ENCODE data around the gene ITPKB. TPM values are rescaled to one million over a fixed set of nuclear protein-coding genes. Genes with fewer than 3 reads are reported as not detected.

Gene ITPKB
- polyA plus RNA-seq, 1 of the 3 experiments (the other 2 are of a cell fraction), result 2.4 TPM

DNA sequence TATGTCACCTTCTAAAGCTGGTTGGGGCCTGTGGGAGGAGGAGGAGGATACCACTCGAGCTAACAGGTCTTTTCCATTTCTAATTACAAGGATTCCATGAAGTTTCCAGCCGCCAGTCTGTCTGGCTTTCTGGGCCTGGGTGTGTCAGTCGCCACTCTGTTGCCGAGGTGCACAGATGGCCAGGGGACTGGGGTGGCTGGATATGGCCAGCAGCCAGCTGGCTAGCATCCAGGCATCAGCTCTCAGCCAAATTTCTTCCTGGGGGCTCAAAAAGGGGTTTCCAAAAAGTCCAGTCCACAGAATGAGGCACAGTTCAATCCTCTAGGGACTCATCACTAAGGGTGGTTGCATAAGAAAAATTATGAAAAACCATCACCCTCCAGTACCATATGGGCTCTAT, 32.4 kb downstream of the ITPKB start:
- H3K9me2 ChIP-seq, result no peaks in the 10 kb centered on the region
- no peaks in the 10 kb centered on the region for H3K27me3 ChIP-seq (ENCODE audit: insufficient read depth)
- WGBS (ENCODE audit: low lambda C conversion rate), result 71% methylated on average over 4 of the region's 4 CpGs
- H3F3A ChIP-seq (replicated peaks; ENCODE audit: insufficient read depth), result peaks cover 7% of the 10 kb centered on the region
- TF ChIP-seq, protein P1, sequence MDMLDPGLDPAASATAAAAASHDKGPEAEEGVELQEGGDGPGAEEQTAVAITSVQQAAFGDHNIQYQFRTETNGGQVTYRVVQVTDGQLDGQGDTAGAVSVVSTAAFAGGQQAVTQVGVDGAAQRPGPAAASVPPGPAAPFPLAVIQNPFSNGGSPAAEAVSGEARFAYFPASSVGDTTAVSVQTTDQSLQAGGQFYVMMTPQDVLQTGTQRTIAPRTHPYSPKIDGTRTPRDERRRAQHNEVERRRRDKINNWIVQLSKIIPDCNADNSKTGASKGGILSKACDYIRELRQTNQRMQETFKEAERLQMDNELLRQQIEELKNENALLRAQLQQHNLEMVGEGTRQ (IDR thresholded peaks at IDR 0.05; ENCODE audit: borderline replicate concordance, low read depth, low read length), result no peak
- TF ChIP-seq MEF2A (IDR thresholded peaks at IDR 0.05; ENCODE audit: borderline replicate concordance, low read depth) (no peak), IRF3 (IDR thresholded peaks at IDR 0.05; ENCODE audit: low read depth, low read length) (no peak), YY1 (IDR thresholded peaks at IDR 0.05; ENCODE audit: low read depth) (no peak), MXI1 (IDR thresholded peaks at IDR 0.05; ENCODE audit: low read depth, low read length) (no peak), POLR2AphosphoS5 (IDR thresholded peaks at IDR 0.05; ENCODE audit: low read depth, low read length) (no peak), NFIC (IDR thresholded peaks at IDR 0.05; ENCODE audit: borderline replicate concordance) (no peak), FOXJ3 (CRISPR knock-in tag; IDR thresholded peaks at IDR 0.05) (no peak), RAD21 (IDR thresholded peaks at IDR 0.05; ENCODE audit: low read length) (no peak), SIN3A (IDR thresholded peaks at IDR 0.05; ENCODE audit: borderline replicate concordance, low read depth, low read length) (no peak), FOXM1 (IDR thresholded peaks at IDR 0.05; ENCODE audit: low read depth) (no peak), RCOR1 (IDR thresholded peaks at IDR 0.05; ENCODE audit: low read length) (no peak), SMC3 (IDR thresholded peaks at IDR 0.05; ENCODE audit: low read depth, low read length) (no peak), FOSL2 (IDR thresholded peaks at IDR 0.05; ENCODE audit: borderline replicate concordance, low read depth) (no peak), EP300 (IDR thresholded peaks at IDR 0.05; ENCODE audit: borderline replicate concordance in 1 of 2, low read depth in 1 of 2, low read length in 1 of 2) (no peak), RFX5 (IDR thresholded peaks at IDR 0.05; ENCODE audit: low read length) (no peak), TAF1 (IDR thresholded peaks at IDR 0.05; ENCODE audit: borderline replicate concordance, low read depth, low read length) (no peak), GABPA (IDR thresholded peaks at IDR 0.05; ENCODE audit: low read depth) (no peak), CTCF (IDR thresholded peaks at IDR 0.05) (no peak), RXRA (IDR thresholded peaks at IDR 0.05; ENCODE audit: borderline replicate concordance, low read depth) (no peak)
- H3K4me2 ChIP-seq, result no peak overlapping the region
- no peak overlapping the region; a peak in 1 of 4 replicates for H3K27ac ChIP-seq (ENCODE audit: low read depth in 2 of 2, low read length in 1 of 2)
- no peaks in the 10 kb centered on the region for H3K36me3 ChIP-seq (replicated peaks in 1 of 2; ENCODE audit: control insufficient read depth in 1 of 2, insufficient read depth in 2 of 2, low read length in 1 of 2)
- H3K9me3 ChIP-seq, result no peaks in the 10 kb centered on the region
- ChIA-PET CTCF (interaction anchor here (1.0 kb wide), 1 partner anchor 81 kb away, joined by 3 read pairs; no protein-coding TSS in a partner anchor), POLR2A (no interaction called here)
- H3K4me3 ChIP-seq (ENCODE audit: low read depth in 2 of 2, low read length in 1 of 2), result no peak overlapping the region
- H3K4me1 ChIP-seq (ENCODE audit: control insufficient read depth in 1 of 2, insufficient read depth in 2 of 2, low read depth in 1 of 2, low read length in 1 of 2), result peaks cover 13 to 24% of the 10 kb centered on the region in 2 experiments
- no peak overlapping the region for H2AFZ ChIP-seq (ENCODE audit: low read depth)
- no peaks in the 10 kb centered on the region for H4K20me1 ChIP-seq (ENCODE audit: insufficient read depth)
- no peak overlapping the region for H3K9ac ChIP-seq
- peak; percentile 57 for DNase-seq
- H3K79me2 ChIP-seq (ENCODE audit: insufficient read depth), result no peaks in the 10 kb centered on the region
